HG02623 (cell line): ENCODE data around the gene XXYLT1.

Experiments used
- ATAC-seq: cut with Tn5 transposase; IDR thresholded peaks from one replicate; pipeline ENCODE4 v1.9.1; 2021; ENCODE audit warnings: moderate library complexity; ENCODE audit not compliant: unreplicated experiment

XXYLT1 gene

GRCh38 chr3:195267096-195267495 is 3.9 kb downstream of the XXYLT1 start:
- no peak for ATAC-seq

- no peak for ATAC-seq
These were observed 4.5 kb downstream of the XXYLT1 start for GRCh38 chr3:195266428-195266827.

GRCh38 chr3:195265363-195265976 is 5.5 kb downstream of the XXYLT1 start:
- ATAC-seq, result no peak

- ATAC-seq, result no peak
These were observed 6.9 kb downstream of the XXYLT1 start for GRCh38 chr3:195263925-195264600.

GRCh38 chr3:195263193-195263924 is 7.6 kb downstream of the XXYLT1 start:
- no peak for ATAC-seq

- no peak for ATAC-seq
These were observed 9.0 kb downstream of the XXYLT1 start for GRCh38 chr3:195261925-195262324.

GRCh38 chr3:195260280-195260905 is 10.6 kb downstream of the XXYLT1 start:
- ATAC-seq, result no peak

- peak; percentile 63 for ATAC-seq
These were observed 11.3 kb downstream of the XXYLT1 start for GRCh38 chr3:195259475-195260279.

GRCh38 chr3:195259154-195259474 is 11.8 kb downstream of the XXYLT1 start:
- ATAC-seq, result no peak

GRCh38 chr3:195258449-195259153 is 12.4 kb downstream of the XXYLT1 start:
- ATAC-seq, result no peak

- no peak for ATAC-seq
These were observed 13.2 kb downstream of the XXYLT1 start for GRCh38 chr3:195257454-195258448.

GRCh38 chr3:195256639-195257453 is 14.1 kb downstream of the XXYLT1 start:
- ATAC-seq, result no peak

- no peak for ATAC-seq
These were observed 15.1 kb downstream of the XXYLT1 start for GRCh38 chr3:195255571-195256501.

GRCh38 chr3:195255176-195255500 is 15.8 kb downstream of the XXYLT1 start:
- ATAC-seq, result no peak

GRCh38 chr3:195254454-195255175 is 16.3 kb downstream of the XXYLT1 start:
- no peak for ATAC-seq

GRCh38 chr3:195253923-195254432 is 17.0 kb downstream of the XXYLT1 start:
- ATAC-seq, result no peak
